GM18861 (cell line): Measurements from ENCODE around the gene IL21R.

Experiments used
- ATAC-seq: cut with Tn5 transposase; IDR thresholded peaks from one replicate; pipeline ENCODE4 v1.9.1; 2021; ENCODE audit not compliant: unreplicated experiment

Gene IL21R

DNA sequence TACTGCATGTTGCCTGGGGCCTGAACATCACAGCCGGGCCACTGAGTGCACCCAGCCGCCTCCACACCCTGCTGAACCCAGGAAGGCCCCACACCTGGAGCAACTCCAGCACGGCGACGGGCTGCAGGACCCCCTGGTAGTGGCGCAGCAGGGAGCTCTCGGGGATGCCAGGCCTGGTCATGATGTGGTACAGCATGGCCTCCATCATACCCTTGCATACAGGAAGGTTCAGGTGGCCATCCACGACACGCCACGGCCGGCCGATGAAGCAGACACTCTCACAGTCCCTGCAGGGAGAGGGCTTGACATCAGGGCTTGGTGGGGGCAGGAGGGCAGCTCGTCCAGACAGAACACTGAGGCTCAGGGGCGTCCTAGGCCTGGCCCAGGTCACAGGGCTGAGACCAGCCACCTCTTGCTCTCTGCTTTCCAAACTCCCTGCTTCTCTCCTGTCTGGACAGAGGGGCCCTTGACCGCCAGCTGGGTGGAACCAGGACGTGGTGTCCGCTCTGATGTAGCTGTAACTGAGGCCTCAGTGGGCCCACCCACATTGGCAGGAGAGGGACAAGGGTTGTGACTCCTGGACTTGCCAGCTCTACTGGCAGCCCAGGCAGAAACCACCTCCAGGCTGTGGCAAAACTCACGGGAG is 60.3 kb downstream of the IL21R start:
- ATAC-seq, result no peak

DNA sequence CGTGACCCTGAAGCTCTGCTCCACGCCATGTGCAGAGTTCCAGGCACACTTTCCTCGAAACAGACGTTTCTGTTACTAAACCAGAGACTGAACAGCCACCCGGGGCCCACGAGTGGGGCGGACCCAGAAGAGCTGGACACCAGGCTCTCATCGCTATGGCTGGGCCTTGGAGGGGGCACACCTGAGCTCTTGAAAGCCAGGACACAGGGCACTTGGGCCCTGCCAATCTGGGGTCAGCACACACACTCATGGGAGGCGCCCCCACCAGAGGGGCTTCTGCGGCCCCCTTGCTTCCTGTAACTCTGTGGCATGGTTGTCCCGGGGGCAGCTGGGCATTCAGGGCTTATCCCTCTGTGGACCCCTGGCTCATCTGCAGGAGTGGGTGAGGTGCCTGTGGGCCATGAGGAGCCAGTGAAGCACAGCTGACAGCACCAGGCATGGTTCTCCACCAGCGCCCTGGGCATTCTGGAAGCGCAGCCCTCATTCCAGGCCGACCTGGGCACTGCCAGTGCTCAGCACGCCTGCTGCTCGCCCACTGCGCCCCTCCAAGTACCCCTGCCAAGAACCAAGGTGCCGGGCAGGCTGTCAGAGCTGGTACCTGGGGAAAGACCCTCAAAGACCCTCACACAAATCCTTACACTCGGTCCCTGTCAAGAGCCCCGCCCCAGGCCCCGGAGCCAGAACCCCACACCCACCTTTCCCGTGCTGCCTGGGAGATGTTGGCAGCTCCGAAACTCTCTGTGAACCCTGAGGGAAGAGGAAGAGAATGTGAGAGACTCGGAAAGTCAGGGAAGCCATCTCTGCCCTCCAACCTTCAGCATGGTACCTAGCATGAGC is 61.1 kb downstream of the IL21R start:
- ATAC-seq, result no peak

DNA sequence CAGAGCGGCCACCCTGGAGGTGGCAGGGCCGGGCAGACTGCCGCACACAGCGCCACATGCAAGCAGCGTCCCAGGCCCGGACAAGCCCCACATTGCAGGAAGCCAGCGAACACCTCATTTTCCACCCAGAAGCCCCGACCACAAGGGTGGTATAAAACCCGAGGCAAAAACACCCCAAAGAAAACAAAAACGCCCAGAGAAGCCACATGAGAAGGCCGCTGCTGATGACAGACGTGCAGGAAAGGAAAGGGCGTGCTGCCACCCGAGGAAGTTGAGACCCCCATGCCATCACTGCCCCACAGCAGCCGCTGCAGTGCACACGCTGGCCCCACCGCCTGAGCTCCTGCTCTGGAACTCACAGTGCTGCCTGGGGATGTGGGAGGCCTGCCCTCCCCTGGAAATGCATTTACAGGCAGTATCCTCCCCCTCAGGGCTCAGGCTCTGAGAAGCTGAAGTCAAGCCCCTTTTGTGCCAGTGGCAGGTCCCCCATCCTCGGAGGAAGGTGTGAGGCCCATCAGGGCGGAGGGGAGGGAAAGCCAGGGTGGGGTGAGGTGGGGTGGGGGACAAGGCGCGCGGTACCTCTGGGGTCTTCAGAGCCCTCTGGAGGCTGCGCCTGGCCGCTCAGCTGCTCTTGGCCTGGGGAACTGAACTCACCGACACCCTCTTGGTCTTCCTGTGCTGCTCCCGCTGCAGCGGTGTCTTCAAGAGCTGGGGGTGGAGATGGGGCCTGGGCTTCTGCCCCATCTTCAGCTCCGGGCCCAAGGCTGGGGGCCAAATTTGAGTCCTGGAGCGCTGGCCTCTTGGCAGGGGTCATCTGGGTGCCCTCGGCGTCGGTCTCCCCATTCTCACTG is 62.0 kb downstream of the IL21R start:
- no peak for ATAC-seq

- ATAC-seq, result no peak
Measured at GRCh38 chr16:27464626-27465482, 62.9 kb downstream of the IL21R start.

DNA sequence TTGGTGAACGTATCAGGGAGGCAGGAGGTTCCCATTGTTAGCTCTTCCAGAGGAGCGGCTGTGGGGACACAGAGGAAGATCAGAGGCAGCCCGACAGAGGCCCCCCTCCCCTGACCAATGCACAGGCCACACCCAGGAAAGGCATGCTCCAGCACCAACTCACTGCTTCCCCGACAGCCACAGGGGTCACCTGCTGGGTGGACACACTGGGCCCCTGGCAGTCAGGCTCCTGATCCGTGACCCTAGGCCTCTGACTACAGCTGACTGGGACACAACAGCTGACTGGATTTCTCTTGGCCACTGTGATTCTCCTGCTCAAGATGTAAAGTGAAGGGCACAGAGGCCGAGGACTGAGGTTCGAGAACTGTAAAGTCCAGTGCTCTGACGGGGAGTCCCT is 63.5 kb downstream of the IL21R start:
- ATAC-seq, result no peak

GRCh38 chr16:27468941-27469531 is 67.1 kb downstream of the IL21R start:
- ATAC-seq, result no peak

DNA sequence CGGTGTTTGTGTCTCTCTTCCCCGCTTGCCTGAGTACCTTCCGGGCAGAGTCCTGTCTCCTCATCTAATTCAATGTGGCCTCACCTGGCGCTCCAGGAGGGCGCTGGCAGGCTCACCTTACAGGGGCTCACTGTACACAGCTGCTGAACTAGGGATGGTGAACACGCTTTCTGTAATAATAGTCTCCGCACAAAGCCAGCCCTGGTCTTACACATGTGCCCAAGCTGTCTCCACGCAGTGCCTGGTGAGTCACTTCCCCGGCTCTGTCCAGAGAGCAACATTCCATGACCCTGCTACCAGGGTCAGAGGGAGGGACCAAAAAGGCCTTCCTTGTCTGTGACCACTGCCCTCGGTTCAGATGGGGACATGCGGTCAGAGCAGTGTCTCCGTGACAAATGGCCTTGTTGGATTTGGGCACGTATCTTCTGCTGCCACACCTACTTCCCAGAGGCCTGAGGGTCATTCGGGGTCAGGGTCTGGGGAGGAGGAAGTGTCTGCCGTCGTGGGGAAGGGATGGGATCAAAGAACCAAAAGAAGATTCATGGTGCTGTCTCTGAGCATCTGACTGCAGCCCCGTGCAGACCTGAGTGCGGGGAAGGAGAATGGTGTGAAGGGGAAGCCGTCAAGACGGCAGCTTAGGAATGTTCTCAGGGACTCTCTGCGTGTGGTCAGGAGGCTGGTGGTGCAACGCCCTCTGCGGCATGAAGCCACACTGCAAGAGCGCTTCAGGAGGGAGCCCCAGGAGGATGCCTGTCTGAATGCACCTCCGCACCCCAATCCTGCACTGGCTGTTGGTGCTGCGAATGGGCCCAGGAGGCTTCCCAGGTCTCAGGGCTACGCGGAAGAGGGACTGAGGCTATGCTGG is 68.8 kb downstream of the IL21R start:
- ATAC-seq, result no peak

GRCh38 chr16:27471661-27472060 is 69.7 kb downstream of the IL21R start:
- no peak for ATAC-seq

GRCh38 chr16:27472091-27473020 is 70.4 kb downstream of the IL21R start:
- ATAC-seq, result no peak

GRCh38 chr16:27473101-27473900 is 71.3 kb downstream of the IL21R start:
- no peak for ATAC-seq

GRCh38 chr16:27474041-27474440 is 72.1 kb downstream of the IL21R start:
- ATAC-seq, result no peak

DNA sequence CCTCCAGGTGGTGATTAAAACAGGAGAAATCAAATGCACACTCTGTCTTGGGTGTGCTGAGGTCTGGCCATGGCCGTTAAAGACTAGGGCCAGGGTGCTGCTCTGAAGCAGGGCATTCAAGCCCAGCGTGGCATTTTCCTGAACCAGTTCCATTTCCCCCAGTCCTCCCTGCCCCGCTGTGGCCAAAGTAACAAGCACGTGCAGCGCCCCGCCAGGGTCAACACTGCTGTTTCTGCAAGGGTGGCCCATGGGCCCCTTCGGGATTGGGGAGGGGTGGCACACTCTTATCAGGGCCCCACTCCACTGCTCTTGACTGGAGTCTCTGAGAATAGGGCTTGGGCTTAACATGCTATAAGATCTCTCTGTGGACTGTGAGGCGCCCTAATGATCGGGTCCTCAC is 72.9 kb downstream of the IL21R start:
- ATAC-seq, result no peak

GRCh38 chr16:27475561-27475960 is 73.6 kb downstream of the IL21R start:
- no peak for ATAC-seq

DNA sequence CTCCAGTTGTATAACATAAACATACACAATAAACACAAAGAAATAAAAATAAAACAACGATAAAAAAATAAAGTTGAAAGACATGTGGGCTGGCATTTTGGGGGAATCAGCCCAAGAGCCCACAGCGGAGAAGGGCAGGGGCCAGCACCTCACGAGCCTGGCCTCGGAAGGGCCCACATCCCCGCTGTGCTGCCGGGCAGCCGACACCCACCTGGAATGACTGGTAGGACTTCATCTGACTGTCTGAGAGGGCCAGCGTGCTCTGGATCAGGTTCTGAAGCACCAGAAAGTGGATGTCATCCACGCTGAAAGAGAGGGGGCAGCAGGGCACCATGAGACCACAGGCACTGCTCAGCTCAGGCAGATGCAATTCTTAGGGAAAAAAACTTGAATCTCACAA is 74.3 kb downstream of the IL21R start:
- no peak for ATAC-seq

DNA sequence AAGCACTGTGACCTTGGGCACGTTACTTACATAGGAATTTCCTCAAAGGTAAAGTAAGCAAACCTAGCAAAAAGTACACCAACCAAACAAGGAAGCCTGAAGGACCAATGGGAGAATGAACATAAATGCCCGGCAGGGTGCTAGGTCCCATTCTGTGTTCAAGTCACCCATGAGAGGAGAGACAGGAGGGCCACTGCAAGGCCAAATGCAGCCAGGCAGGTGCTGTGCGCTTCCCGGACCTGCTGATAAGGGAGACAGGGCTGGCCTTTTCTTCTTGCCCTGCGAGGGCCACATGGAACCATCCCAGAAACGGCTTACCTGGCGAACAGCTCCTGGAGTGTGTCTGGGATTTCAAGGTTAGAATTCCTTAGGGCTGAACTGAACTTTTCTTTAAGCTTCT is 78.8 kb downstream of the IL21R start:
- ATAC-seq, result no peak

DNA sequence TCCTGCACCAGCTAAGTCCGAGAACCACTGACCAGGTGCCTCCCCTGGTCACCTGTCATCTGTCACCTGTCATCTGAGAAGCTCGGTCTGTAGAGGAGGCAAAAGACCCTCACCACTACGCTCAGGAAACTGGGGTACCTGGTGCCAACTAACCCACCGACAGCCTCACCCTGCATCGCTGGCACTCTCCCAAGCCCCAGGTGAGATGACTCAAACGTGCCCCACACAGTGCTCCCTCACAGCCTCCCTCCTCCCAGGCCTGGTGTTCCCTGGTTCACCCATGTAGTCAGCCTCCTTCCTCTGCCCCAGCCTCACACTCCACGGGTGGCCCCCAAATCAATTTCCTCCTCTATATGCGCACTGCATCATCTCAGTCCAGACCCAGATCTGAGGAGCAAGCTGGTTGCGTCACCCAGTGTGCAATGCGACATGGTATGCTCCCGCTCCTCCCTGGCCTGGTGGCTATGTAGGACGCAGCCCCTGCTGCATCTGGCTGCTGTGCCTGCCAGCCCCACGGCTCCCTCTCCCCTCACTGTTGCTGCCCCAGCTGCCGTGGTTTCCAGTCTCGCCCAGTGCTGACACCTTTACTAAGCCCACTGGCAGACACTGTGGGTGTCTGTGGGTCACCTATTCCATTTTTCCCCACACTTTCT is 79.4 kb downstream of the IL21R start:
- ATAC-seq, result no peak
